IPS-18a (cell line): ENCODE data around the gene AMPH.
"Not testable (repeated sequence)": the region's sequence is repeated elsewhere in the genome, so short reads cannot be mapped to it uniquely, and the experiment has no call there.

ENCODE experiments used
- H3K27ac ChIP-seq: one replicate; pipeline ENCODE4 v1.5.1; 2013; ENCODE audit warnings: low read length
- H3K27me3 ChIP-seq: one replicate; pipeline ENCODE4 v1.6.1; 2013; ENCODE audit warnings: mild to moderate bottlenecking, low read length; ENCODE audit not compliant: control insufficient read depth, insufficient read depth
- H3K36me3 ChIP-seq: one replicate; pipeline ENCODE4 v1.6.1; 2013; ENCODE audit warnings: low read depth, low read length; ENCODE audit not compliant: control insufficient read depth
- H3K4me1 ChIP-seq: one replicate; pipeline ENCODE4 v1.6.1; 2013; ENCODE audit warnings: low read depth, low read length; ENCODE audit not compliant: control insufficient read depth
- H3K4me3 ChIP-seq: one replicate; pipeline ENCODE4 v1.5.1; 2013; ENCODE audit warnings: low read length
- H3K9ac ChIP-seq: one replicate; pipeline ENCODE4 v1.6.1; 2013; ENCODE audit warnings: mild to moderate bottlenecking, low read length, moderate library complexity
- H3K9me3 ChIP-seq: one replicate; pipeline ENCODE4 v1.6.1; 2013; ENCODE audit warnings: low read depth, low read length; ENCODE audit not compliant: control insufficient read depth

AMPH gene

DNA sequence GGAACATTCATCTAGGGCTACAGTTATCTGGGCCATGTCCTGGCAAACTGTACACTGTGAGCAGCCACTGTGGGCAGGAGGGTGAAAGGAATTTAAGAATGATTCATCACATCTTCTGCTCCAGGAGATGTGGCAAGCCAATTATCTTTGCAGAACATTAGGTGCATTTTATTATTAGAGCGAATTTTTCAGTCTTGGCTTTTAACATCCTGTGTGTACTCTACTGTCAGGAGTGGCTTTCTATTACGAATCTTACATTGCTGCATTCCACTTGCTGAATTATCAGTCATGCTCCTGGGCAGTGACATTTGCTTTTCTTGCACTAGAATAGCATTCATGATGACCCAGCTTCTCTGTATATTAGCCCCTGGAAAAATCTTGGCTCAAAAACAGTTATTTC is 248.5 kb downstream of the AMPH start:
- H3K36me3 ChIP-seq = no peaks in the 10 kb centered on the region
- H3K9ac ChIP-seq = no peak overlapping the region
- H3K27ac ChIP-seq = no peak overlapping the region
- H3K4me1 ChIP-seq = peaks cover 3% of the 10 kb centered on the region
- H3K27me3 ChIP-seq = no peaks in the 10 kb centered on the region
- no peaks in the 10 kb centered on the region for H3K9me3 ChIP-seq
- no peak overlapping the region for H3K4me3 ChIP-seq

GRCh38 chr7:38375453-38375852 is 255.7 kb downstream of the AMPH start:
- Histone ChIP-seq H3K27ac (no peak overlapping the region), H3K4me3 (no peak overlapping the region), H3K36me3 (no peaks in the 10 kb centered on the region), H3K9me3 (no peaks in the 10 kb centered on the region), H3K4me1 (no peaks in the 10 kb centered on the region), H3K9ac (no peak overlapping the region), H3K27me3 (no peaks in the 10 kb centered on the region)

GRCh38 chr7:38374507-38374906 is 256.7 kb downstream of the AMPH start:
- Histone ChIP-seq H3K9ac (no peak overlapping the region), H3K4me3 (no peak overlapping the region), H3K27me3 (no peaks in the 10 kb centered on the region), H3K27ac (no peak overlapping the region), H3K4me1 (peaks cover 7% of the 10 kb centered on the region), H3K9me3 (no peaks in the 10 kb centered on the region), H3K36me3 (no peaks in the 10 kb centered on the region)

GRCh38 chr7:38373155-38373554 is 258.0 kb downstream of the AMPH start:
- Histone ChIP-seq H3K4me1 (peaks cover 10% of the 10 kb centered on the region), H3K9ac (no peak overlapping the region), H3K9me3 (no peaks in the 10 kb centered on the region), H3K27ac (no peak overlapping the region), H3K27me3 (no peaks in the 10 kb centered on the region), H3K36me3 (no peaks in the 10 kb centered on the region), H3K4me3 (no peak overlapping the region)

DNA sequence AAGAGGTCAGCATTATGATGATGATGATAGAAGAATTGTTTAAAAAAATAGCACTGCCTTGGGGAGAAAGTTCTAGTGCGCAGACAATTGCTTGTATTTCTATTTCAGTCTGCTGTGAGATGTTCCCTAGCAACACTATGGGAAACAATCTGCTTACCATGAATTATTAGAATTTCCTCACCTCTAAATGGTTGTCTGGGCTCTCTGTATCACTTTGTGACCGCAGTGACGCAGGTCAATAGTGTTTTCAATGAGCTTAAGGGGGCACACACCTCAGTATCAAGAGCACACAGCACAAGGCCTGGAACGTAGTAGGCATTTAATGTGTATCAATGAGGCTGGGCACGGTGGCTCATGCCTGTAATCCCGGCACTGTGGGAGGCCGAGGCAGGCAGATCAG is 258.9 kb downstream of the AMPH start:
- no peaks in the 10 kb centered on the region for H3K9me3 ChIP-seq
- H3K27ac ChIP-seq = no peak overlapping the region
- no peaks in the 10 kb centered on the region for H3K36me3 ChIP-seq

DNA sequence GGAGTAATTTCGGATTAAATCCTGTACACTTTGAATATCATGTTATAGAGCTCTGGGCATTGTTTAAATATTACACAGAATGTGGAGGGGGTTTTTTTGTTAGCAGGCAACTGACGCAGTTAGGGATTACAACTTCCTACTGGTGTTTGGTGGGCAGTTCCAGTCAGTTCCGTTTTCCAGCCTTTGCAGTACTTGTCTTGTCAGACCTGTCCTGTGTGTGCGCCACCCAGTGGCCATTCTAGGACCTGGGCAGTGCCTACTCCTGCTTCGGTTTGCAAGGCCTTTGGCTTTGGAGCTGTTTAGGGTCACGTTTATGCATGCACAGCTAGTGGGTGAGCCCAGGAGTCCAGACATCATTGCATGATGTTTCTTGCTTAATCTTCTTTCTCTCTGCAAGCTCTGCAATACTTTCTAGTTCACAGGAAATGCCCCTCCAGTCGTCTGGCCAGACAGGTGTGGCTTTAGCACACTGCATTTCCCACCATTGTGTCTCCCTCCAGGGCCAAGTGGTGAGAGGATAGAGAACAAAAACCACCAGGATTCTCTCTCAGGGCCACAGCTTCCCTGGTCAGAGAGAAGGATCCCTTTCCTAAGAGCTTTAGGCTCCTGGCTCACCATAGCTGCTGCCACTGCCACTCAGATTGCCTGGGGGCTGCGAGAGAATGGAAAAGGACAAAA is 261.2 kb downstream of the AMPH start:
- Histone ChIP-seq H3K4me1 (peaks cover 10% of the 10 kb centered on the region), H3K9ac (no peak overlapping the region), H3K27ac (no peak overlapping the region), H3K4me3 (no peak overlapping the region), H3K36me3 (no peaks in the 10 kb centered on the region), H3K9me3 (no peaks in the 10 kb centered on the region), H3K27me3 (no peaks in the 10 kb centered on the region)

More for the DNA sequence above, 258.9 kb downstream of the AMPH start:
- Histone ChIP-seq H3K9ac (no peak overlapping the region), H3K4me3 (no peak overlapping the region), H3K27me3 (no peaks in the 10 kb centered on the region), H3K4me1 (peaks cover 10% of the 10 kb centered on the region)

DNA sequence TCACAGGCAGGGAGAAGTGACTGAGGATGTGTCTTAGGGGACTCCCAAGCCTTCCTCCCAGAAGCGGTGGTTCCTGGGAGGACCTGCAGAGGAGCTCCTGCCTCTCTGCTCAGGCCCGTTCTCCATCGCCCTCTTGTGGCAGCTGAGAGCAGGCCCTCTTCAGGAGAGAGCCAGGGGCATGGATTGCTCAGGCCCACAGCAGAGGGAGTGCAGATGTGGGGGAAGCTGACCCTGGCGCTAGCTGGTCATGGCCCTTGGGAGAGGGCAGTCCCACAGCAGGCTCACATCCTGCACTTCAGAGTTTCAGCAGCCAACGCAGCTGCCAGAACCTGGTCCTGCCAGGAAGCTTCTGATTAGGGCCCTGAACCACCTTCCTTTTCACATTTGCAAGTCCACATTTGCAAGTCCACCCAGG is 263.0 kb downstream of the AMPH start:
- H3K9ac ChIP-seq = no peak overlapping the region
- no peak overlapping the region for H3K27ac ChIP-seq
- no peaks in the 10 kb centered on the region for H3K27me3 ChIP-seq

DNA sequence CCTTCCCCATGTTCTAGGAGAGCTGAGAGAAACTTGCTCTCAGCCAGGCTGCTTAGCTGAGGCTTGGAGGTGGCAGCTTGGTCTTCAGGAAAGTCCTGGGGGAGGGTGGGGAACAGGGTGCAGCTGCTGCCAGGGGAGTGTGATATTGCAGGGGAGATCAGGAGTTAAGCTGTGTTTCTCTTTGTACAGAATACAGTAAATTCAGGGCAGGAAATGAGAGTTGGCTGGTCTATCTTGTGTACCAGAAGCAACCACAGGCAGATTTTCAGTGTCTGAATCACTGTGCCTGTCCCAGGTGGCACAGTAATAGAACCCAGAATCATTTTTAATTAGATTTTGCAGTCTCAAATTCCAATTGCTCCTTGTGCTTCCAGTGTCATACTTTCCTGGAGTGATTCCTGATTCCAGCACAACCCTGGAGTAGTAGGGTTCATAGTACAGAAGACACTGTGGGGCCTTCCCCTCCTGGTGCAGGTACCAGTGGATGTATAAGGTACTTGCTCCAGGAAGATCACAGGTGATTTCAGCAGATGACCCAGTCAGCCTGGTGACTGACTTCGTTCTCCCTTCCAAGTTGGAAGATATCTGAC is 263.8 kb downstream of the AMPH start:
- no peak overlapping the region for H3K27ac ChIP-seq
- no peak overlapping the region for H3K4me3 ChIP-seq
- H3K9me3 ChIP-seq = no peaks in the 10 kb centered on the region
- H3K9ac ChIP-seq = no peak overlapping the region
- H3K27me3 ChIP-seq = no peaks in the 10 kb centered on the region
- peaks cover 10% of the 10 kb centered on the region for H3K4me1 ChIP-seq
- H3K36me3 ChIP-seq = no peaks in the 10 kb centered on the region

More for the DNA sequence above, 263.0 kb downstream of the AMPH start:
- Histone ChIP-seq H3K4me3 (no peak overlapping the region), H3K9me3 (no peaks in the 10 kb centered on the region), H3K4me1 (peaks cover 10% of the 10 kb centered on the region), H3K36me3 (no peaks in the 10 kb centered on the region)

DNA sequence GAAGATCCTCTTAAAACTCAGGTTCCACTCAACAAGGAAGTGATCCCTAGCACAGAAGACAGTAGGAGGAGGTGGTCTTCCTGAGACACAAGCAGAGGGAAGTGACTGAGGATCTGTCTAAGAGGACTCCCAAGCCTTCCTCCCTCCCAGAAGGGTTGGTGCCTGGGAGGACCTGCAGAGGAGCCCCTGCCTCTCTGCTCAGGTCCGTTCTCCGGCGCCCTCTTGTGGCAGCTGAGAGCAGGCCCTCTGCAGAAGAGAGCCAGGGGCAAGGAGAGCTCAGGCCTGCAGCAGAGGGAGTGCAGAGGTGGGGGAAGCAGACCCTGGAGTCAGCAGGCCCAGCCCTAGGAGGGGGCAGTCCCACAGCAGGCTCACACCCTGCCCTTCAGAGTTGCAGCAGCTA is 267.8 kb downstream of the AMPH start:
- H3K27me3 ChIP-seq, H3K36me3 ChIP-seq, H3K4me3 ChIP-seq, H3K27ac ChIP-seq, H3K4me1 ChIP-seq, H3K9me3 ChIP-seq, H3K9ac ChIP-seq: not testable (repeated sequence)

GRCh38 chr7:38362611-38363237 is 268.4 kb downstream of the AMPH start:
- H3K9me3 ChIP-seq, H3K4me3 ChIP-seq, H3K4me1 ChIP-seq, H3K27me3 ChIP-seq, H3K36me3 ChIP-seq, H3K27ac ChIP-seq, H3K9ac ChIP-seq: not testable (repeated sequence)

- Histone ChIP-seq H3K4me3 (no peak overlapping the region), H3K27me3 (no peaks in the 10 kb centered on the region), H3K4me1 (no peaks in the 10 kb centered on the region), H3K9ac (no peak overlapping the region), H3K36me3 (no peaks in the 10 kb centered on the region), H3K9me3 (no peaks in the 10 kb centered on the region), H3K27ac (no peak overlapping the region)
These were observed 270.4 kb downstream of the AMPH start for GRCh38 chr7:38360776-38361175.

DNA sequence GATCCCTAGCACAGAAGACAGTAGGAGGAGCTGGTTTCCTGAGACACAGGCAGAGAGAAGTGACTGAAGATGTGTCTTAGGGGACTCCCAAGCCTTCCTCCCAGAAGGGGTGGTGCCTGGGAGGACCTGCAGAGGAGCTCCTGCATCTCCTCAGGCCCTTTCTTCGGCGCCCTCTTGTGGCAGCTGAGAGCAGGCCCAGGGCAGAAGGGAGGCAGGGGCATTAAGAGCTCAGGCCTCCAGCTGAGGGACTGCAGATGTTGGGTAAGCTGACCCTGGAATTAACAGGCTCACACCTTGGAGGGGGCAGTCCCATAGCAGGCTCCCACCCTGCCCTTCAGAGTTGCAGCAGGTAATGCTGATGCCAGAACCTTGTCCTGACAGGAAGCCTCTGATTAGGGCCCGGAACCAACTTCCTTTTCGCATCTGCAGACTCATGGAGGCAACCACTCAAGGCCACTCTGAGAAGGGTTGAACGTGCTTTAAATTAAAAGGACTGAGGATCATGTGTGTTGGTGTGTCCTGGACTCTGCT is 272.0 kb downstream of the AMPH start:
- H3K27ac ChIP-seq = not testable (repeated sequence)

More for the DNA sequence above, 272.0 kb downstream of the AMPH start:
- H3K27me3 ChIP-seq, H3K36me3 ChIP-seq, H3K9ac ChIP-seq, H3K9me3 ChIP-seq, H3K4me1 ChIP-seq, H3K4me3 ChIP-seq: not testable (repeated sequence)
